ENCODE measurements around the gene ATP9B. TPM values are rescaled to one million over a fixed set of nuclear protein-coding genes. Genes with fewer than 3 reads are reported as not detected.

ATP9B gene
- total and polyA plus RNA-seq, 4 donors: 12.6 to 77.0 (median 29.9) TPM

- Histone ChIP-seq H3K9me3 (ENCODE audit: control insufficient read depth in 4 of 4, insufficient read depth in 3 of 4, low read length in 3 of 4) (no peaks in the 10 kb centered on the region), H3K4me1 (ENCODE audit: control insufficient read depth in 5 of 5, insufficient read depth in 5 of 5, low read length in 5 of 5) (peaks cover 0 to 6% (median 0%) of the 10 kb centered on the region in 5 donors), H3K36me3 (ENCODE audit: control insufficient read depth in 4 of 4, insufficient read depth in 4 of 4, low read length in 4 of 4) (peaks cover 2 to 8% (median 5%) of the 10 kb centered on the region in 4 donors), H3K27me3 (ENCODE audit: control insufficient read depth in 3 of 3, insufficient read depth in 3 of 3, low read length in 2 of 3) (no peaks in the 10 kb centered on the region), H3K9ac (ENCODE audit: insufficient read depth in 1 of 2, low read length in 2 of 2) (no peak overlapping the region), H3K4me3 (no peak overlapping the region), H3K27ac (ENCODE audit: low read depth in 1 of 2, low read length in 1 of 2) (no peak overlapping the region)
- TF ChIP-seq CTCF (IDR thresholded peaks at IDR 0.05; ENCODE audit: control extremely low read depth, extremely low read depth): no peak
- DNase-seq (peak; percentile 22 to 61 (median 27)), ATAC-seq (ENCODE audit: insufficient read depth, low FRiP score) (no peak)
- 79 to 84% methylated on average over 6 of the region's 6 CpGs for WGBS, 2 donors
These were observed 64.5 kb downstream of the ATP9B start for GRCh38 chr18:79133724-79134123.

DNA sequence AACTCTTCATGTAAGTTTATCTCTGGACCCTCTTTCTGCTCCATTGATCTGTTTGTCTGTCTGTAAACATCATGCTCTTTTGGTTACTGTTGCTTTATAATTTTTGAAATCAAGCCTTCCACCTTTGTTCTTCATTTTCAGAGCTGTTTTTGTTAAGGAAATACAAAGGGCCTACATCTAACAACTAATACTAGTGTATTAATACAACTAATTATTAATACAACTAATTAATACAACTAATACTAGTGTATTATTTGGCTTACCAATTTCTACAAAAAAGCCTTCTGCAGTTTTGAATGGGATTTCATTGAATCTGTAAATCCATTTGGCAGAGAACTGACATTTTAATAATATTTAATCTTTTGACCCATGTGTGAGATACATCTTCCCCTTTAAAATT lies 66.7 kb downstream of the ATP9B start:
- DNase-seq: no peak
- Histone ChIP-seq H3K9ac (ENCODE audit: insufficient read depth in 1 of 2, low read length in 2 of 2) (no peak overlapping the region), H3K36me3 (ENCODE audit: control insufficient read depth in 4 of 4, insufficient read depth in 4 of 4, low read length in 4 of 4) (peaks cover 0 to 8% (median 3%) of the 10 kb centered on the region in 4 donors), H3K9me3 (ENCODE audit: control insufficient read depth in 4 of 4, insufficient read depth in 3 of 4, low read length in 3 of 4) (no peaks in the 10 kb centered on the region), H3K4me1 (ENCODE audit: control insufficient read depth in 5 of 5, insufficient read depth in 5 of 5, low read length in 5 of 5) (peaks cover 0 to 6% (median 0%) of the 10 kb centered on the region in 5 donors), H3K4me3 (no peak overlapping the region), H3K27ac (ENCODE audit: low read depth in 1 of 2, low read length in 1 of 2) (no peak overlapping the region), H3K27me3 (ENCODE audit: control insufficient read depth in 3 of 3, insufficient read depth in 3 of 3, low read length in 2 of 3) (no peaks in the 10 kb centered on the region)
- ATAC-seq (ENCODE audit: insufficient read depth, low FRiP score): no peak
- no peak for TF ChIP-seq CTCF (IDR thresholded peaks at IDR 0.05; ENCODE audit: control extremely low read depth, extremely low read depth)

DNA sequence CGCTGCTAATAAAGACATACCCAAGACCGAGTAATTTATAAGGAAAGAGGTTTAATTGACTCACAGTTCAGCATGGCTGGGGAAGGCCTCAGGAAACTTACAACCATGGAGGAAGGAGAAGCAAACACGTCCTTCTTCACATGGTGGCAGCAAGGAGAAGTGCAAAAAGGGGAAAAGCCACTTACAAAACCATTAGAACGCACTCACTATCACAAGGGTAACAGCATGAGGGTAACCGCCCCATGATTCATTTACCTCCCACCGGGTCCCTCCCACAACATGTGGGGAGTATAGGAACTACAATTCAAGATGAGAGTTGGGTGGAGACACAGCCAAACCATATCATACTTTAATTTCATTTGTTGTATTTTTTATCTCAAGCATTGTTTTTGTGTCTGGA lies 67.5 kb downstream of the ATP9B start:
- Histone ChIP-seq H3K27me3 (ENCODE audit: control insufficient read depth in 3 of 3, insufficient read depth in 3 of 3, low read length in 2 of 3) (no peaks in the 10 kb centered on the region), H3K9me3 (ENCODE audit: control insufficient read depth in 4 of 4, insufficient read depth in 3 of 4, low read length in 3 of 4) (no peaks in the 10 kb centered on the region), H3K9ac (ENCODE audit: insufficient read depth in 1 of 2, low read length in 2 of 2) (no peak overlapping the region), H3K36me3 (ENCODE audit: control insufficient read depth in 4 of 4, insufficient read depth in 4 of 4, low read length in 4 of 4) (peaks cover 0 to 8% (median 3%) of the 10 kb centered on the region in 4 donors), H3K4me3 (no peak overlapping the region), H3K27ac (ENCODE audit: low read depth in 1 of 2, low read length in 1 of 2) (no peak overlapping the region), H3K4me1 (ENCODE audit: control insufficient read depth in 5 of 5, insufficient read depth in 5 of 5, low read length in 5 of 5) (peaks cover 0 to 6% (median 0%) of the 10 kb centered on the region in 5 donors)
- DNase-seq: no peak
- WGBS, 2 donors: 82 to 92% methylated on average over 6 of the region's 6 CpGs
- no peak for TF ChIP-seq CTCF (IDR thresholded peaks at IDR 0.05; ENCODE audit: control extremely low read depth, extremely low read depth)
- ATAC-seq (ENCODE audit: insufficient read depth, low FRiP score): no peak

GRCh38 chr18:79139206-79139605 lies 70.0 kb downstream of the ATP9B start:
- TF ChIP-seq CTCF (IDR thresholded peaks at IDR 0.05; ENCODE audit: control extremely low read depth, extremely low read depth): no peak
- peak; percentile 20 to 56 (median 47) for DNase-seq
- Histone ChIP-seq H3K36me3 (ENCODE audit: control insufficient read depth in 4 of 4, insufficient read depth in 4 of 4, low read length in 4 of 4) (peaks cover 0 to 6% (median 3%) of the 10 kb centered on the region in 4 donors), H3K9me3 (ENCODE audit: control insufficient read depth in 4 of 4, insufficient read depth in 3 of 4, low read length in 3 of 4) (no peaks in the 10 kb centered on the region), H3K27me3 (ENCODE audit: control insufficient read depth in 3 of 3, insufficient read depth in 3 of 3, low read length in 2 of 3) (no peaks in the 10 kb centered on the region), H3K4me3 (no peak overlapping the region), H3K27ac (ENCODE audit: low read depth in 1 of 2, low read length in 1 of 2) (no peak overlapping the region), H3K9ac (ENCODE audit: insufficient read depth in 1 of 2, low read length in 2 of 2) (no peak overlapping the region), H3K4me1 (ENCODE audit: control insufficient read depth in 5 of 5, insufficient read depth in 5 of 5, low read length in 5 of 5) (peaks cover 0 to 3% (median 0%) of the 10 kb centered on the region in 5 donors)
- 74 to 81% methylated on average over 4 of the region's 4 CpGs for WGBS, 2 donors
- ATAC-seq (ENCODE audit: insufficient read depth, low FRiP score): no peak

All from lung (tissue), 12 donors.